WTC11 (cell line): ENCODE results near the gene METTL13. TPM values are rescaled to one million over a fixed set of nuclear protein-coding genes. Genes with fewer than 3 reads are reported as not detected.

ENCODE experiments used
- ATAC-seq: fragments of 200-7000 bp; cut with Tn5 transposase; 2 replicates; pipeline ENCODE4 v1.10.0; 2021; ENCODE audit warnings: mild to moderate bottlenecking, moderate library complexity
- CTCF ChIA-PET: fragments of 300-600 bp; sonication (Branson Sonifier 250); formaldehyde crosslinking; loops from one replicate; lab custom pipeline; 2021; ENCODE audit warnings: antibody characterized with exemption; lab: Charles Lee
- POLR2A ChIA-PET: fragments of 350-600 bp; sonication (Branson Sonifier 250); formaldehyde crosslinking; loops from one replicate; lab custom pipeline; 2021; ENCODE audit warnings: antibody characterized with exemption; lab: Charles Lee
- DNase-seq: peaks from one replicate; pipeline ENCODE4 v3.0.0; 2021; ENCODE audit warnings: low spot score
- H3K27ac Mint-ChIP-seq: 2 replicates; pipeline ENCODE4 v1.8.0; 2021; ENCODE audit warnings: mixed read lengths
- H3K27me3 Mint-ChIP-seq: 2 replicates; pipeline ENCODE4 v1.8.0; 2021; ENCODE audit warnings: low read depth, mild to moderate bottlenecking, moderate library complexity, mixed read lengths
- H3K36me3 Mint-ChIP-seq: 2 replicates; pipeline ENCODE4 v1.8.0; 2021; ENCODE audit warnings: mixed read lengths
- H3K4me1 Mint-ChIP-seq: 2 replicates; pipeline ENCODE4 v1.8.0; 2022; ENCODE audit warnings: mixed read lengths
- H3K4me3 Mint-ChIP-seq: 2 replicates; pipeline ENCODE4 v1.8.0; 2021; ENCODE audit warnings: mild to moderate bottlenecking, moderate library complexity, mixed read lengths
- H3K9me3 Mint-ChIP-seq: 2 replicates; pipeline ENCODE4 v1.8.0; 2021; ENCODE audit warnings: mixed read lengths
- CBFB ChIP-seq: sonication (generic); formaldehyde crosslinking; IDR thresholded peaks from 2 replicates; pipeline ENCODE4 v1.8.1; 2022; ENCODE audit warnings: mild to moderate bottlenecking, low read depth, missing genetic modification reagents
- CREM ChIP-seq: sonication (generic); formaldehyde crosslinking; IDR thresholded peaks from 2 replicates; pipeline ENCODE4 v1.8.1; 2022; ENCODE audit warnings: mild to moderate bottlenecking, missing genetic modification reagents, moderate library complexity
- E2F5 ChIP-seq: sonication (generic); formaldehyde crosslinking; IDR thresholded peaks from 2 replicates; pipeline ENCODE4 v1.8.1; 2022; ENCODE audit warnings: mild to moderate bottlenecking, moderate library complexity, missing genetic modification reagents
- FOXJ3 ChIP-seq: sonication (generic); formaldehyde crosslinking; IDR thresholded peaks from 2 replicates; pipeline ENCODE4 v1.9.0; 2021; ENCODE audit warnings: missing genetic modification reagents, mild to moderate bottlenecking, borderline replicate concordance
- GABPB1 ChIP-seq: sonication (generic); formaldehyde crosslinking; IDR thresholded peaks from 2 replicates; pipeline ENCODE4 v1.8.1; 2023; ENCODE audit warnings: mild to moderate bottlenecking, missing genetic modification reagents
- HMGA2 ChIP-seq: fragments of 250-450 bp; sonication (Bioruptor Pico); IDR thresholded peaks from 2 replicates; pipeline ENCODE4 v1.4.0; 2021; ENCODE audit warnings: mild to moderate bottlenecking, moderate library complexity
- HMGXB4 ChIP-seq: sonication (generic); formaldehyde crosslinking; IDR thresholded peaks from 2 replicates; pipeline ENCODE4 v1.8.1; 2023; ENCODE audit warnings: mild to moderate bottlenecking, moderate library complexity, missing genetic modification reagents
- IRF2 ChIP-seq: sonication (generic); formaldehyde crosslinking; IDR thresholded peaks from 2 replicates; pipeline ENCODE4 v1.8.0; 2022; ENCODE audit warnings: low read depth, missing genetic modification reagents, borderline replicate concordance
- NFE2L1 ChIP-seq: sonication (generic); formaldehyde crosslinking; IDR thresholded peaks from 2 replicates; pipeline ENCODE4 v1.8.1; 2023; ENCODE audit warnings: missing genetic modification reagents
- NR3C1 ChIP-seq: sonication (generic); formaldehyde crosslinking; conservative IDR thresholded peaks from 2 replicates; pipeline ENCODE4 v1.8.1; 2023; ENCODE audit warnings: low read depth, mild to moderate bottlenecking, missing genetic modification reagents
- PRRX2 ChIP-seq: fragments of 250-450 bp; sonication (Bioruptor Pico); IDR thresholded peaks from 2 replicates; pipeline ENCODE4 v1.8.0; 2021; ENCODE audit warnings: mild to moderate bottlenecking
- SMAD3 ChIP-seq: sonication (generic); formaldehyde crosslinking; IDR thresholded peaks from 2 replicates; pipeline ENCODE4 v1.8.0; 2022; ENCODE audit warnings: missing genetic modification reagents, mild to moderate bottlenecking, borderline replicate concordance
- ZNF121 ChIP-seq: sonication (generic); formaldehyde crosslinking; IDR thresholded peaks from 2 replicates; pipeline ENCODE4 v1.8.0; 2023; ENCODE audit warnings: missing genetic modification reagents
- ZNF671 ChIP-seq: fragments of 250-450 bp; sonication (Bioruptor Pico); IDR thresholded peaks from 2 replicates; pipeline ENCODE4 v1.8.0; 2021; ENCODE audit warnings: mild to moderate bottlenecking
- total RNA-seq: library from RNA; stranded (reverse); gene quantifications from 3 replicates; pipeline ENCODE4 v1.2.3, GENCODE V29; 2021
- TF ChIP-seq, protein P1 (sequence below): fragments of 250-450 bp; sonication (Bioruptor Pico); conservative IDR thresholded peaks from 2 replicates; pipeline ENCODE4 v1.9.0; 2021; ENCODE audit warnings: mild to moderate bottlenecking
- TF ChIP-seq, protein P2 (sequence below): sonication (generic); formaldehyde crosslinking; IDR thresholded peaks from 2 replicates; pipeline ENCODE4 v1.8.0; 2022; ENCODE audit warnings: mild to moderate bottlenecking, missing genetic modification reagents
- TF ChIP-seq, protein P3 (sequence below): sonication (generic); formaldehyde crosslinking; IDR thresholded peaks from 2 replicates; pipeline ENCODE4 v1.8.0; 2023; ENCODE audit warnings: missing genetic modification reagents
- TF ChIP-seq, protein P4 (sequence below): sonication (generic); formaldehyde crosslinking; IDR thresholded peaks from 2 replicates; pipeline ENCODE4 v1.8.1; 2023; ENCODE audit warnings: mild to moderate bottlenecking, missing genetic modification reagents, moderate library complexity

METTL13 gene
- total RNA-seq, 1 experiment from 2014 or later, result 46.5 TPM

- no peak for DNase-seq
- no peak overlapping the region for H3K27ac Mint-ChIP-seq
- POLR2A ChIA-PET, result interaction anchor here (0.9 kb wide), 1 partner anchor 792 kb away, joined by 3 read pairs; no protein-coding TSS in a partner anchor
Observed at GRCh38 chr1:171740356-171740863, 41.0 kb upstream of the METTL13 start.

DNA sequence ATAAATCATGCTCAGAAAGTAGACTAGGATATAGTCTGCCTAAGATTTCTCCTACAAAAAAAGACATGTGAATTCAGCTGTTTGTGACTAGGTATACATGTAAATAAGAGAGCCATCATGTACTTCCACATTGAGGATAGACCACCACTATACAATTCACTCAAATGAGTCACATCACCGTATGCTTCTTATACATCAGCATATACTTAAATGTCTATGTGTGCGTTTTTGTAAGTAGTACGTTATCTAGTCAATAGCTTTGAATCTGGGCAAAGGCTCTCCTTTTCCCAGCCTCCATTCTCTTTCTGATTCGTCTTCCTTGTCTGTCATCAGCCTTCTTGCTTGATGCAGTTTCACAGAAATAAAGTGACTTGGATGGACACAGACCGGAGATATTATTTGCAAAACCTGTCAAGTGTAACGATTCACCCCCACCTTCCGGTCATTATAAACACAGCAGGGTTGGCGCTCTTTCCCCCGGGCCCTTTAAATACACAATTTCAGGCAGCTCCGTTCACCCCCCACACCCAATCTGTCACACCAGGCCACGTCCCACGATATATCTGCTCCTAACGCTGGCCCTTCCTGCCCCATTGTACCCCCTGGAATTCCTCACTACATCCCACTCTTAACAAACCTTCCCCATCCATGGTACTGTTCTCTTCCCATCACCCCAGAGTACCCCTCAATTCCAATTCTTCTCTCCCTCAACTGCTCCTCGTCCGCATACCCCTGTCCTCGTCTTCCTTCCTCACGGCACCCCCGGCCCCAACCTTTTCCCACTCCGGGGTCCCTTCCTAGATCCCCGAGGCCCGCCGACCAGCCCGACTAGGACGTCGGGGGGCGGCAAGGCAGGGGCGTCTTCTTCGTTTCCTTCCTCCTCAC lies 40.2 kb upstream of the METTL13 start:
- ChIA-PET CTCF (interaction anchor here (0.5 to 5.0 kb wide), 8 partner anchors 9 to 256 kb away, joined by 3 to 35 read pairs (median 4); no protein-coding TSS in a partner anchor), POLR2A (interaction anchor here (0.6 to 1.5 kb wide), 4 partner anchors 26 to 791 kb away, joined by 3 to 6 read pairs (median 4); no protein-coding TSS in a partner anchor)
- DNase-seq, result no peak
- TF ChIP-seq, protein P1, sequence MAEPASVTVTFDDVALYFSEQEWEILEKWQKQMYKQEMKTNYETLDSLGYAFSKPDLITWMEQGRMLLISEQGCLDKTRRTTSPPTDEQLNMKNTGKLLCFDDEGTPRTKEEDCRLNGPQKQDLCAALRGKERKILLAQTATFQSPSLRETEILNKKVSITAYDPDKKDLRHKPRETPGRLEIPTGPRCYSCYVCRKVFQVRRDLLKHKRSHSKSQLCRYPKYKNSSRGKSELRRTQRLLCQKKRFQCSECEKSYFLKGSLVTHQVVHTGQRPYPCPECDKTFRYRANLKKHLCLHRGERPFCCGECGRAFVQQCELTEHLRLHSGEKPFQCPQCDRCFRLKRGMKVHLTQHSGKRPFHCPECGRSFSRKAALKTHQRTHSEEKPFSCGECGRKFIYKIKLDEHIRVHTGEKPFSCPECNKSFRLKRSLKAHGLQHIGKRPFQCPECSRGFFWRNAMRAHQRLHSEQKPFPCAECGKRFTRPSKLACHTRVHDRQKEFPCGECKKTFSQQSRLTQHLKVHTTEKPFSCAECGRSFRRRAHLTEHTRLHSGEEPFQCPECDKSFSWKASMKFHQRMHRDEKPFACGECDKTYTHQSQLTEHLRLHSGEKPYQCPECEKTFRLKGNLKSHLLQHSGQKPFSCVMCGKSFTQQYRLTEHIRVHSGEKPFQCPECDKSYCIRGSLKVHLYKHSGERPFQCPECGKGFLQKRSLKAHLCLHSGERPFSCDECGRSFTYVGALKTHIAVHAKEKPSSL, result no peak
- TF ChIP-seq ZNF671 (no peak), ZNF121 (CRISPR knock-in tag) (no peak), IRF2 (no peak)
- TF ChIP-seq, all 79 proteins: peak for 0
- ATAC-seq, result peak; percentile 11
- Mint-ChIP-seq H3K4me3 (peak overlapping the region; percentile 100), H3K36me3 (peaks cover 7% of the 10 kb centered on the region), H3K27me3 (no peaks in the 10 kb centered on the region; the same call in 1 of the 2 replicates), H3K9me3 (no peaks in the 10 kb centered on the region), H3K4me1 (peaks cover 41% of the 10 kb centered on the region), H3K27ac (peak overlapping the region; percentile 76)

More at GRCh38 chr1:171740356-171740863, 41.0 kb upstream of the METTL13 start:
- TF ChIP-seq HMGA2 (CRISPR knock-in tag) (no peak), ZNF671 (no peak), NR3C1 (no peak), PRRX2 (no peak), FOXJ3 (CRISPR knock-in tag) (no peak), CBFB (CRISPR knock-in tag) (no peak), E2F5 (CRISPR knock-in tag) (no peak), NFE2L1 (CRISPR knock-in tag) (no peak)
- TF ChIP-seq, protein P2, sequence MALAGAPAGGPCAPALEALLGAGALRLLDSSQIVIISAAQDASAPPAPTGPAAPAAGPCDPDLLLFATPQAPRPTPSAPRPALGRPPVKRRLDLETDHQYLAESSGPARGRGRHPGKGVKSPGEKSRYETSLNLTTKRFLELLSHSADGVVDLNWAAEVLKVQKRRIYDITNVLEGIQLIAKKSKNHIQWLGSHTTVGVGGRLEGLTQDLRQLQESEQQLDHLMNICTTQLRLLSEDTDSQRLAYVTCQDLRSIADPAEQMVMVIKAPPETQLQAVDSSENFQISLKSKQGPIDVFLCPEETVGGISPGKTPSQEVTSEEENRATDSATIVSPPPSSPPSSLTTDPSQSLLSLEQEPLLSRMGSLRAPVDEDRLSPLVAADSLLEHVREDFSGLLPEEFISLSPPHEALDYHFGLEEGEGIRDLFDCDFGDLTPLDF (CRISPR knock-in tag), result no peak
- TF ChIP-seq, protein P3, sequence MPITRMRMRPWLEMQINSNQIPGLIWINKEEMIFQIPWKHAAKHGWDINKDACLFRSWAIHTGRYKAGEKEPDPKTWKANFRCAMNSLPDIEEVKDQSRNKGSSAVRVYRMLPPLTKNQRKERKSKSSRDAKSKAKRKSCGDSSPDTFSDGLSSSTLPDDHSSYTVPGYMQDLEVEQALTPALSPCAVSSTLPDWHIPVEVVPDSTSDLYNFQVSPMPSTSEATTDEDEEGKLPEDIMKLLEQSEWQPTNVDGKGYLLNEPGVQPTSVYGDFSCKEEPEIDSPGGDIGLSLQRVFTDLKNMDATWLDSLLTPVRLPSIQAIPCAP, result no peak
- Mint-ChIP-seq H3K36me3 (peaks cover 14% of the 10 kb centered on the region), H3K4me3 (peak overlapping the region; percentile 100), H3K27me3 (no peaks in the 10 kb centered on the region; the same call in 1 of the 2 replicates), H3K9me3 (no peaks in the 10 kb centered on the region), H3K4me1 (peaks cover 41% of the 10 kb centered on the region)
- CTCF ChIA-PET, result interaction anchor here (0.6 to 5.0 kb wide), 5 partner anchors 8 to 99 kb away, joined by 3 to 35 read pairs (median 4); no protein-coding TSS in a partner anchor
- ATAC-seq, result no peak

- POLR2A ChIA-PET, result interaction anchor here (0.6 to 2.7 kb wide), 5 partner anchors 25 to 97 kb away, joined by 3 to 12 read pairs (median 5); partner anchors contain the start of gene METTL13
- TF ChIP-seq GABPB1 (CRISPR knock-in tag) (peak; percentile 34), SMAD3 (CRISPR knock-in tag) (peak; percentile 30; the same call in 1 of the 2 replicates), CREM (CRISPR knock-in tag) (0 out of 2 replicates have a peak, but pooled peaks have one; percentile 45), HMGXB4 (CRISPR knock-in tag) (peak; percentile 82; the same call in 1 of the 2 replicates)
- TF ChIP-seq, protein P4, sequence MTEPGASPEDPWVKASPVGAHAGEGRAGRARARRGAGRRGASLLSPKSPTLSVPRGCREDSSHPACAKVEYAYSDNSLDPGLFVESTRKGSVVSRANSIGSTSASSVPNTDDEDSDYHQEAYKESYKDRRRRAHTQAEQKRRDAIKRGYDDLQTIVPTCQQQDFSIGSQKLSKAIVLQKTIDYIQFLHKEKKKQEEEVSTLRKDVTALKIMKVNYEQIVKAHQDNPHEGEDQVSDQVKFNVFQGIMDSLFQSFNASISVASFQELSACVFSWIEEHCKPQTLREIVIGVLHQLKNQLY (CRISPR knock-in tag), result peak; percentile 24; the same call in 1 of the 2 replicates
- TF ChIP-seq, protein P3, result 0 out of 2 replicates have a peak, but pooled peaks have one; percentile 57
Observed at GRCh38 chr1:171741872-171742576, 39.4 kb upstream of the METTL13 start, which contains the start of gene VAMP4. TSS of gene VAMP4 (minus strand) at chr1:171742065. CDS start at chr1:171738414, 3,651 bp downstream.

More at GRCh38 chr1:171741872-171742576, 39.4 kb upstream of the METTL13 start, which contains the start of gene VAMP4:
- Mint-ChIP-seq H3K27ac (peak within 1 kb of the TSS; percentile 99), H3K4me3 (peak within 1 kb of the TSS; percentile 100), H3K36me3 (peaks cover under 1% of the 10 kb centered on the region), H3K4me1 (peaks cover 41% of the 10 kb centered on the region), H3K9me3 (no peaks in the 10 kb centered on the region), H3K27me3 (no peaks in the 10 kb centered on the region; the same call in 1 of the 2 replicates)
- ATAC-seq (peak; percentile 92), DNase-seq (peak; percentile 92)
- CTCF ChIA-PET, result interaction anchor here (0.7 to 5.0 kb wide), 6 partner anchors 10 to 257 kb away, joined by 3 to 35 read pairs (median 4); no protein-coding TSS in a partner anchor
